Measurements from ENCODE around the gene SSTR1. TPM values are rescaled to one million over a fixed set of nuclear protein-coding genes. Genes with fewer than 3 reads are reported as not detected.

SSTR1 gene
- polyA plus RNA-seq, 1 donor = 24.6 TPM

DNA sequence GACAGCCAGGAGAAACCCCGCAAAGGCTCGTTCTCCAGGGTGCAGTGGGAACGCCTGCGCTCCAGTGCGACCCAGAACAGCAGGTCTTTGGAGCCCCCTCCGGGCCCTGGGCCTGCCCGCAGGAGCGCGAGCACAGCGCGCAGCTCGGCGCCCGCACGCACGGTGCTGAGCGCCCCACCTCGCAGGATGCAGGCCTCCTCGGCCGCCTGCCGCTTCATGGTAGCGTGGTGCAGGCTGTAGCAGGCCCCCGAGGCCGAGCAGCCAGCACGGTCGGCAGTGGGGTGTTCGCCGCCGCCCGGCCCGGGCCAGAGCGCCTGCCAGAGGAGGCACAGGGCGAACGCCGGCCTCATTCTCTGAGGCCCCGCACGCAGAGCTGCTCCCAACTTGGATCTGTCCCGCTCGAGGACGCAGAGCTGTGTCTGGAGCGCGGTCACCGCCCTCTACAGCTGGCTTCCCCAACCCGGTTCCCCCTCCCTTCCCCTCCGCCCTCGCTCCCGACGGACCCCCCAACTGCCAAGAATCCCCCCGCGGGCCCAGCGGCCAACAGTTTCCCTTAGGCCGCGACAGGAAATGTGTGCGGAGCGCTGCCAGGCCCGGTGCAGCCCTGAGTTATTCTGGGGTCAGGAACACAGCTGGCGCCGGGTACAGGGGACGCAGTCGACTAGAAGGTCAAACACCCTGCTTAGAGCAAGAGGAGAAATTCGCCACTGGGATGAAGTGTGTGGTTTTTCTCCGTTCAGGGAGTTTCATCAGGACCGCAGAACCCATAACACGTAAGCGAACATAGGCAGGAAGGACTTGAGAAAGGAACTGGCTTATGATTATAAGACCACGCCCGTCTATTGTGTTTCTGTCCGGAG lies 48.2 kb downstream of the SSTR1 start, which contains the start of gene CLEC14A:
TSS of gene CLEC14A (minus strand) at position 421 of the 860 bp plus-strand sequence. CDS start at position 350, 71 bp downstream.
- 60% methylated on average over 1 of the region's 68 CpGs for WGBS (ENCODE audit: insufficient coverage, low lambda C conversion rate)
- no peak within 1 kb of the TSS for H3K27ac ChIP-seq (ENCODE audit: low read length)
- peak; percentile 9 to 47 for DNase-seq
- H3K9me3 ChIP-seq (ENCODE audit: control insufficient read depth, low read depth, low read length) = peaks cover 6% of the 10 kb centered on the region
- no peaks in the 10 kb centered on the region for H3K36me3 ChIP-seq (ENCODE audit: control insufficient read depth, insufficient read depth, low read length)
- H3K27me3 ChIP-seq (ENCODE audit: control insufficient read depth, insufficient read depth, low read length) = peaks cover 42% of the 10 kb centered on the region
- peaks cover 3% of the 10 kb centered on the region for H3K4me1 ChIP-seq (ENCODE audit: control insufficient read depth, insufficient read depth, low read length)
- H3K4me3 ChIP-seq (ENCODE audit: low read length) = peak within 1 kb of the TSS; percentile 30

DNA sequence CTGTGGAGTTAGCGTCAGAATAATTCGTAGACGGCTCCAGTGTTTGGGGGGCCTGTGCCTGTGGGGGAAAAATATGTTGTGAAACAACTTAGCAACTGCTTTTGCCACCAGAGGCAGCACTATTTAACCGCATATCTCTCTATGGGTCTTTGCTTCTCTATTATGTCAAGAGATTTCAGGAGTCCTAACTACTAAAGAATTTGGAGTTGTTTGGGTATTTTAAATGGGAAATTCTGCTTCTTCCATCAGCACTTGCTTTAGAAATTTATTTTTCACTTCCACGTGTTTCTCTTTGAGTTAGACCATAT lies 48.8 kb downstream of the SSTR1 start:
- H3K27ac ChIP-seq (ENCODE audit: low read length) = no peak overlapping the region
- WGBS (ENCODE audit: insufficient coverage, low lambda C conversion rate) = 50% methylated on average over 1 of the region's 5 CpGs
- peak in 1 of 2 donors; percentile 10 for DNase-seq

DNA sequence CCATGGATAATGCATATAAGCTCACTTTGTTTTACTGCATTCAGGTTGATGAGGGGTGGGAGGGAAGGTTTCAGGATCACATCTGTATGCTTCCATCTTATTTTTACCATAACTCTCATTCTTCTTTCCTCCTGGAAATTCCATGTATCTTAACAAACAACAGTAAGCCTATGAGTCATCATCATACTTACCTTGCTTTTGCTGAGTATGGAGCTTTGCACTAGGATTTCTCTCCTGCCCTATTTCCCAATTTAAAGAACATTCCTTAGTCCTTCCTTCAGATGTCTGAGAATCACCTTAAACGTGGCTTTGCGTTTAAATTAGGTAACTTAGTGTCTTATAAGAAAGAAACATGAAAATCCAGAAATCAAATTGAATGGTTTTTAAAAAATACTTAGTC lies 49.8 kb downstream of the SSTR1 start:
- DNase-seq = no peak
- WGBS (ENCODE audit: insufficient coverage, low lambda C conversion rate) = 92% methylated on average over 2 of the region's 2 CpGs
- peaks cover 42% of the 10 kb centered on the region for H3K27me3 ChIP-seq (ENCODE audit: control insufficient read depth, insufficient read depth, low read length)
- H3K4me1 ChIP-seq (ENCODE audit: control insufficient read depth, insufficient read depth, low read length) = peaks cover 3% of the 10 kb centered on the region
- H3K27ac ChIP-seq (ENCODE audit: low read length) = no peak overlapping the region
- H3K36me3 ChIP-seq (ENCODE audit: control insufficient read depth, insufficient read depth, low read length) = no peaks in the 10 kb centered on the region
- H3K9me3 ChIP-seq (ENCODE audit: control insufficient read depth, low read depth, low read length) = peaks cover 6% of the 10 kb centered on the region
- no peak overlapping the region for H3K4me3 ChIP-seq (ENCODE audit: low read length)

More for the DNA sequence above, 48.8 kb downstream of the SSTR1 start:
- H3K27me3 ChIP-seq (ENCODE audit: control insufficient read depth, insufficient read depth, low read length) = peaks cover 42% of the 10 kb centered on the region
- peaks cover 6% of the 10 kb centered on the region for H3K9me3 ChIP-seq (ENCODE audit: control insufficient read depth, low read depth, low read length)
- H3K36me3 ChIP-seq (ENCODE audit: control insufficient read depth, insufficient read depth, low read length) = no peaks in the 10 kb centered on the region
- H3K4me3 ChIP-seq (ENCODE audit: low read length) = no peak overlapping the region
- peaks cover 3% of the 10 kb centered on the region for H3K4me1 ChIP-seq (ENCODE audit: control insufficient read depth, insufficient read depth, low read length)

DNA sequence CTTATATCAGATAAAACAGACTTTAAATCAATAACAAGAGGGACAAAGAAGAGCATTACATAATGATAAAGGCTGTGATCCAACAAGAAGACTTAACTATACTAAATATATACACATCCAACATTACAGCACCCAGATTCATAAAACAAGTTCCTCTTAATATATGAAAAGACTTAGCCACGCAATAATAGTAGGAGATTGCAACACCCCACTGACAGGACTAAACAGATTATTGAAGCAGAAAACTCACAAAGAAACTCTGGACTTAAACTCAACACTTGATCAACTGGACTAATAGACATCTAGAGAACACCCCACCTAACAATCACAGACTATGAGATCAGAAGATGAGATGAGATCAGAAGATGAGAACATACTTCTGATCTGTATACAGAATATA lies 53.9 kb downstream of the SSTR1 start:
- WGBS (ENCODE audit: insufficient coverage, low lambda C conversion rate) = 100% methylated on average over 1 of the region's 1 CpG
- no peak overlapping the region for H3K4me3 ChIP-seq (ENCODE audit: low read length)
- no peak for DNase-seq
- no peaks in the 10 kb centered on the region for H3K4me1 ChIP-seq (ENCODE audit: control insufficient read depth, insufficient read depth, low read length)
- peaks cover 8% of the 10 kb centered on the region for H3K27me3 ChIP-seq (ENCODE audit: control insufficient read depth, insufficient read depth, low read length)
- no peak overlapping the region for H3K27ac ChIP-seq (ENCODE audit: low read length)
- no peaks in the 10 kb centered on the region for H3K36me3 ChIP-seq (ENCODE audit: control insufficient read depth, insufficient read depth, low read length)
- no peaks in the 10 kb centered on the region for H3K9me3 ChIP-seq (ENCODE audit: control insufficient read depth, low read depth, low read length)

Other genes starting within 250 kb of the SSTR1 start
- 5.9 TPM for gene CLEC14A, start 48.2 kb downstream of the SSTR1 start, polyA plus RNA-seq

Measured in large intestine (tissue), 3 donors.